Stomach smooth muscle (tissue), 2 donors: ENCODE results near the gene EXOSC1.
"Not testable (repeated sequence)": the region's sequence is repeated elsewhere in the genome, so short reads cannot be mapped to it uniquely, and the experiment has no call there.

Experiments
- H3K27ac ChIP-seq: one replicate; pipeline ENCODE4 v1.7.0; 2013; ENCODE audit warnings: mild to moderate bottlenecking, low read length, inconsistent platforms
- H3K27me3 ChIP-seq, 2 donors: one replicate each; pipeline ENCODE4 v1.7.0; 2013; ENCODE audit warnings: low read length in 2 of 2; ENCODE audit not compliant: insufficient read depth in 2 of 2, control insufficient read depth in 1 of 2
- H3K36me3 ChIP-seq, 2 donors: one replicate each; pipeline ENCODE4 v1.7.0; 2013; ENCODE audit warnings: low read length in 2 of 2; ENCODE audit not compliant: control insufficient read depth in 2 of 2, insufficient read depth in 2 of 2
- H3K4me1 ChIP-seq: one replicate; pipeline ENCODE4 v1.7.0; 2013; ENCODE audit warnings: low read length; ENCODE audit not compliant: control insufficient read depth, insufficient read depth
- H3K4me3 ChIP-seq, 2 donors: one replicate each; pipeline ENCODE4 v1.7.0; 2013; ENCODE audit warnings: low read length in 2 of 2
- H3K9ac ChIP-seq, 2 donors: one replicate each; pipeline ENCODE4 v1.7.0; 2013; ENCODE audit warnings: low read length in 2 of 2, mild to moderate bottlenecking in 1 of 2
- H3K9me3 ChIP-seq, 2 donors: one replicate each; pipeline ENCODE4 v1.7.0; 2013; ENCODE audit warnings: low read length in 2 of 2; ENCODE audit not compliant: control insufficient read depth in 2 of 2
- donor health status: healthy.
- donor health status: Pancreatic carcinoma.

The EXOSC1 gene

GRCh38 chr10:97434557-97434956 lies 11.2 kb downstream of the EXOSC1 start:
- Histone ChIP-seq H3K27ac (no peak overlapping the region), H3K9me3 (no peaks in the 10 kb centered on the region), H3K27me3 (no peaks in the 10 kb centered on the region), H3K9ac (no peak overlapping the region), H3K4me3 (no peak overlapping the region), H3K36me3 (peaks cover 40 to 53% of the 10 kb centered on the region in 2 donors), H3K4me1 (no peaks in the 10 kb centered on the region)

DNA sequence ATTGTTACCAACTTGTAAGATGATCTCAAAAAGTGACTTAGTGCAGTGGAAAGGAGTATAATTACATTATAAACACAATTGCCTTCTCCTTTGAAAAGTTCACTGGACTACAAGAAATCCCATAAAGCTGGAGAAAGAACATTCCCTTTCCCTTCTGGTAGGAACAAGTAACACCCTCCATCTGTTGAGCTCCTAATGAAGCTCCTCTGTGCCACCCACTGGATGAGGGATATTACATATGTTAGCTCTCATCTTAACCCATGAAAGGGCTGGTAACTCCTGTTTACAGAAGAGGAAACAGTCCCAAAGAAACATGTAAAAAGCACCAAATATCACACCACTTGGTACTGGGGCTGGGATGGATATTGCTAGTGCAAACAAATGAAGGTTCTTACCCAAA lies 11.8 kb downstream of the EXOSC1 start:
- Histone ChIP-seq H3K4me3 (no peak overlapping the region), H3K36me3 (peaks cover 40 to 49% of the 10 kb centered on the region in 2 donors), H3K9ac (no peak overlapping the region), H3K9me3 (no peaks in the 10 kb centered on the region), H3K27ac (no peak overlapping the region), H3K4me1 (no peaks in the 10 kb centered on the region), H3K27me3 (no peaks in the 10 kb centered on the region)

GRCh38 chr10:97428572-97428981 lies 17.2 kb downstream of the EXOSC1 start:
- Histone ChIP-seq H3K36me3 (peaks cover 20 to 25% of the 10 kb centered on the region in 2 donors), H3K9me3 (no peaks in the 10 kb centered on the region), H3K9ac (peak overlapping the region in 1 of 2 donors; percentile 28), H3K27me3 (no peaks in the 10 kb centered on the region), H3K27ac (no peak overlapping the region), H3K4me1 (peaks cover 20% of the 10 kb centered on the region), H3K4me3 (peak overlapping the region; percentile 16 to 91)

GRCh38 chr10:97427571-97428179 lies 18.1 kb downstream of the EXOSC1 start:
- H3K4me3 ChIP-seq, result peak overlapping the region; percentile 91 to 93

GRCh38 chr10:97426776-97427570 lies 18.8 kb downstream of the EXOSC1 start:
- Histone ChIP-seq H3K27ac (peak overlapping the region; percentile 76), H3K4me3 (peak overlapping the region; percentile 91 to 93), H3K27me3 (no peaks in the 10 kb centered on the region), H3K9me3 (no peaks in the 10 kb centered on the region), H3K36me3 (peaks cover 16 to 21% of the 10 kb centered on the region in 2 donors), H3K9ac (peak overlapping the region; percentile 75 to 90), H3K4me1 (peaks cover 20% of the 10 kb centered on the region)

More at GRCh38 chr10:97427571-97428179, 18.1 kb downstream of the EXOSC1 start:
- no peaks in the 10 kb centered on the region for H3K9me3 ChIP-seq
- peak overlapping the region; percentile 66 to 90 for H3K9ac ChIP-seq
- peaks cover 20% of the 10 kb centered on the region for H3K4me1 ChIP-seq
- peak overlapping the region; percentile 76 for H3K27ac ChIP-seq
- peaks cover 16 to 21% of the 10 kb centered on the region in 2 donors for H3K36me3 ChIP-seq
- no peaks in the 10 kb centered on the region for H3K27me3 ChIP-seq

DNA sequence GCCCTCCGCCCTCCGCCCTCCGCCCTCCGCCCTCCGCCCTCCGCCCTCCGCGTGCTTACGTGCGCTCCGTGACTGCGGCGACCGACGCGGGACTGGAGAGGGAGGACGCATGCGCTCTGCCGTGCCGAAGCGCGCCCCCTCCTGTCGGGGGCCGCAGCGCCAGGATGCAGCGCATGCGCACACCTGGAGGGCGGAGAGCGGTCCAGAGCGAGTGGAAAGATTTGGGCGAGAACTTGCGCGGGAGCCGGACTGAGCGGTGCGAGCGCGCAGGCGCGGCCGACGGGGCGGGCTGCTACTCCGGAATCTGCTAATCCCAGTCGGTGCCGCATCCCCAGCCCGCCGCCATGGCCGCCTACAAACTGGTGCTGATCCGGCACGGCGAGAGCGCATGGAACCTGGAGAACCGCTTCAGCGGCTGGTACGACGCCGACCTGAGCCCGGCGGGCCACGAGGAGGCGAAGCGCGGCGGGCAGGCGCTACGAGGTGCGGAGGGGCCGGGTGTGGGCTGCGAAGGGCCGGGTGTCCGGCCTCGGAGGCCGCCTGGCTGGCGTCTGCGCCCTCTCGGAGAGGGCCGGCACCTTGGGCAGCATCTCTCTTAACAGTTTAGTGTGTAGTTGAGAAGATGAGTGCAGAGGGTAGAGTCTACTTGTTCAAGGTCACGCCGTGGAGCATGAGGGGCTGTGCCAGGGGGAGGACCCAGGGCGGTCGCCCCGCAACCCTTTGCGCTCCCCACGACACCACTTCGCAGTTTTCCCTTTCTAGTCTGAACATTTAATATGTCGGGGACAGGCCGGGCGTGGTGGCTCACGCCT lies 19.6 kb downstream of the EXOSC1 start, which contains the start of gene PGAM1:
Gene PGAM1, plus strand, starts transcription at position 228 of the 812 bp plus-strand sequence. Its CDS starts 117 bp downstream, at position 345.
- Histone ChIP-seq H3K9me3 (no peaks in the 10 kb centered on the region), H3K4me3 (peak within 1 kb of the TSS; percentile 91 to 96), H3K9ac (peak within 1 kb of the TSS; percentile 90), H3K36me3 (peaks cover 11 to 14% of the 10 kb centered on the region in 2 donors), H3K27me3 (no peaks in the 10 kb centered on the region), H3K4me1 (peaks cover 20% of the 10 kb centered on the region), H3K27ac (peak within 1 kb of the TSS; percentile 88)

DNA sequence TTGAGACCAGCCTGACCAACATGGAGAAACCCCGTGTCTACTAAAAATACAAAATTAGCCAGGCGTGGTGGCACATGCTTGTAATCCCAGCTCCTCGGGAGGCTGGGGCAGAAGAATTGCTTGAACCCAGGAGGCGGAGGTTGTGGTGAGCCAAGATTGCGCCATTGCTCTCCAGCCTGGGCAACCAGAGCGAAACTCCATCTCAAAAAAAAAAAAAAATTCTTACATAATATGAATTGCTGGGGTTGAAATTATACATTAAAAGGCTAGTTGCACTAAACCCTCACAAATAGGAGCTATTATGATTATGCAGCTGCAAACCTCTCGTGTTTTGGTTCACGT lies 22.1 kb downstream of the EXOSC1 start:
- not testable (repeated sequence) for H3K27me3 ChIP-seq, H3K27ac ChIP-seq, H3K9ac ChIP-seq, H3K36me3 ChIP-seq, H3K4me3 ChIP-seq, H3K9me3 ChIP-seq
- H3K4me1 ChIP-seq, result peaks cover 24% of the 10 kb centered on the region

DNA sequence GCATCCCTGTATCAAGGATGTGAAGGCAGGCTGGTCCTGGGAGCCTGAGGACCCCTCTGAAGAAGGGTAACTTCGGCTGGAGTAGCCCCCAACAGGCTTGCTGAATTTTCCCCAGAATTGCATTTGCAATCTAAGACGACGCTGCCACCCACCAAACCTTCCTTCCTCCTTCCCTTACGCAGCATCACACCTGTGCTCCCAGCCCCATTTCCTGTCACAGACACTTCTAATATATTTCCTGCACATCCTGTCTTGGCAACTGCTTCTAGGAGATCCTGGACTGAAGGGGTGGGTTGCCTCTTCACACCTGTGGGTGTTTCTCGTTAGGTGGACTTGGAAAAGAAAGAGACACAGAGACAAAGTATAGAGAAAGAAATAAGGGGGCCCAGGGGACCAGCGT lies 29.2 kb downstream of the EXOSC1 start:
- H3K9me3 ChIP-seq, result no peaks in the 10 kb centered on the region
- no peak overlapping the region for H3K9ac ChIP-seq
- no peaks in the 10 kb centered on the region for H3K27me3 ChIP-seq
- H3K27ac ChIP-seq, result no peak overlapping the region
- peaks cover 4% of the 10 kb centered on the region for H3K4me1 ChIP-seq
- H3K4me3 ChIP-seq, result no peak overlapping the region
- no peaks in the 10 kb centered on the region for H3K36me3 ChIP-seq

DNA sequence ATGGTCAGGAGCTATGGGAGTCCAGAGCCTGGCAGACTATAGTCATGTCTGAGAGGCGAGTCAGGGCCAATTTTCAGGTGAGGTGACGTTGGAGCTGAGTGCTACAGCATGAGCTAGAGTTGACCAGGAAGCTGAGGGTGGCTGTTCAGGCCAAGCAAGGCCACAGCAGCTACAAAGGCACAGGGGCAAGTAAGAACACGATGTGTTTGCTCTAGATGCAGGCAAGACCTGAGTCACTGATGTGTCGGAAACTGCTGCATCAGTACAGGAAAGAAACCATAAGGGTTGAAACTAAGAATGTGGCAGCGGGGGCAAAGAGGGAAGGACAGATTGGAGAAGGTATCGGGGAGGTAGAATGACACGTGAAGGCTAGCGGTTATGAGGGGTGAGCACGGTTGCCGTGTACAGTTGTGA lies 32.9 kb downstream of the EXOSC1 start:
- Histone ChIP-seq H3K9me3 (no peaks in the 10 kb centered on the region), H3K9ac (no peak overlapping the region), H3K27ac (no peak overlapping the region), H3K4me1 (no peaks in the 10 kb centered on the region), H3K4me3 (no peak overlapping the region), H3K36me3 (no peaks in the 10 kb centered on the region), H3K27me3 (no peaks in the 10 kb centered on the region)

DNA sequence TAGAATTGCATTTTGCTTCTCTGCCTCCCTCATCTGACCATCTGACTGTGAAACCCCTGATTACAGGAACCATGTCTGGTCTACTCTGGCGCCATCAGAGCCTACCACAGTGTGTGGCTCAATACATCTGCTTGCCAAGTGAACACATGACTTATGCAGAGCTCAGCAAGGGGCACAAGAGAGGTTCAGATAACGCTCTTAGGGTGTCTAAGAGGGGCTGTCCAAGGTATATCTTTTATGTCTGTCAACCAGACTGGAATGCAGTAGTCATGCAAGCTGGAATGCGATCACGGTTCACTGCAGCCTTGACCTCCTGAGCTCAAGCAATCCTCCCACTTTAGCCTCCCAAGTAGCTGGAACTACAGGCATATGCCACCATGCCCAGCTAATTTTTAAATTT lies 34.4 kb downstream of the EXOSC1 start:
- H3K9ac ChIP-seq, result no peak overlapping the region
- H3K36me3 ChIP-seq, result no peaks in the 10 kb centered on the region
- H3K4me3 ChIP-seq, result no peak overlapping the region
- no peak overlapping the region for H3K27ac ChIP-seq
- no peaks in the 10 kb centered on the region for H3K27me3 ChIP-seq
- no peaks in the 10 kb centered on the region for H3K9me3 ChIP-seq
- peaks cover 4% of the 10 kb centered on the region for H3K4me1 ChIP-seq
